GM12801 (cell line): ENCODE data around the gene SSBP3.

ENCODE experiments used
- TF ChIP-seq, protein P1 (sequence below): IDR thresholded peaks from one replicate; pipeline ENCODE4 v1.5.1; 2011; ENCODE audit warnings: control low read depth; ENCODE audit not compliant: insufficient read length; ENCODE audit errors: extremely low read depth

The SSBP3 gene

DNA sequence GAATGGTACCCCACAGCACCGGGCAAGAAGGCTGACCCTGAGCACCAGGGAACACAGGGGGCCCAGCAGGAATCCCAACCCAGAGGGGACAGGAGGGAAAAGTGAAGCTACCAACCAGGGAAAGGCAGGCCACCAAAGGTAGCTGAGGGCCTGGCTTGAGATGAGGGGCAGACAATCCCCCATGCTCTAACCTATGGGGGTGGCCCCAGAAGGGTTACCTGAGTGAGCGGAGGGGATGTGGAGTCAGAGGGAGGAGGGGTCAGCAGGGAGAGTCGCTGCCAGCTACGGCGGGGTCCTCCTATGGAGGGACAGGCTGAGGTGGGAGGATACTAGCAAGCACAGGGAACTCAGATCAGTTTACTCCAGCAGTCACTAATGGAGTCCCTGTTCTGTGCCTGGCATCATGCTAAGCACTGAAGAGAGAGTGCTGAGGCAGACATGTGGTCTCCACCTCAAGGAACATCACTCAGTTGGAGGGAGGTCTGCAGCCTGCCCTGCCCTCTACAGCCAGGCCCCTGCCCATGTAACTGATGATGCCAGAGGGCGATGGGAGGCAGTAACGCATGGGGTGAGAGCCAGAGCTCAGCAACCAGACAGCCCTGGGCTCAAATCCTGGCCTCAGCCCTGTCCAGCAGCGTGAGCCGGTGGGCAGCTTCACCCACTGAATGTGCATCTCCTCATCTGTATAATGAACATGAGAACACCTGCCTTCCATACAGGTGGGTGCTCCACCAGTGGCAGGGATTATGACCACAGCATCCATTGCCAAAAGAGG is 227.7 kb downstream of the SSBP3 start:
- TF ChIP-seq, protein P1, sequence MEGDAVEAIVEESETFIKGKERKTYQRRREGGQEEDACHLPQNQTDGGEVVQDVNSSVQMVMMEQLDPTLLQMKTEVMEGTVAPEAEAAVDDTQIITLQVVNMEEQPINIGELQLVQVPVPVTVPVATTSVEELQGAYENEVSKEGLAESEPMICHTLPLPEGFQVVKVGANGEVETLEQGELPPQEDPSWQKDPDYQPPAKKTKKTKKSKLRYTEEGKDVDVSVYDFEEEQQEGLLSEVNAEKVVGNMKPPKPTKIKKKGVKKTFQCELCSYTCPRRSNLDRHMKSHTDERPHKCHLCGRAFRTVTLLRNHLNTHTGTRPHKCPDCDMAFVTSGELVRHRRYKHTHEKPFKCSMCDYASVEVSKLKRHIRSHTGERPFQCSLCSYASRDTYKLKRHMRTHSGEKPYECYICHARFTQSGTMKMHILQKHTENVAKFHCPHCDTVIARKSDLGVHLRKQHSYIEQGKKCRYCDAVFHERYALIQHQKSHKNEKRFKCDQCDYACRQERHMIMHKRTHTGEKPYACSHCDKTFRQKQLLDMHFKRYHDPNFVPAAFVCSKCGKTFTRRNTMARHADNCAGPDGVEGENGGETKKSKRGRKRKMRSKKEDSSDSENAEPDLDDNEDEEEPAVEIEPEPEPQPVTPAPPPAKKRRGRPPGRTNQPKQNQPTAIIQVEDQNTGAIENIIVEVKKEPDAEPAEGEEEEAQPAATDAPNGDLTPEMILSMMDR: no peak

DNA sequence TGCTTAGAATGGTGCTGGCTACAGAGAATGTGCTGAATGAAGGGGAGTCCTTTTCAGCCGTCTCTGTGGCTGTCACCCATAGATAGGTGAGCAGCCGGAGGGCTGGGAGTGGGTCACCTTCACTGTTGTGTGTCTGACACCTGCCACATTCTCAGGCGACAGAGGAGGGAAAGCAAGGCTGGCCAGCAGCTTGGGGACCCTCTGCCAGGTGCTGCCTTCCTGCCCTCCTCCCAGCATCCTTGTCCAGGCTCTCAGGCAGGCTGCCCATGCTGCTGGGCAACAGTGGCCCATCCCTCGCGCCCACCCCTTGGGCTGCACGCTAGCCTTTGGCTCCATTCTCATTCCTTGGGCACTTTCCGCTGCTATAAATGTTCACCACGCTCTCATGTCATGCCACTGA is 228.5 kb downstream of the SSBP3 start:
- TF ChIP-seq, protein P1: no peak

DNA sequence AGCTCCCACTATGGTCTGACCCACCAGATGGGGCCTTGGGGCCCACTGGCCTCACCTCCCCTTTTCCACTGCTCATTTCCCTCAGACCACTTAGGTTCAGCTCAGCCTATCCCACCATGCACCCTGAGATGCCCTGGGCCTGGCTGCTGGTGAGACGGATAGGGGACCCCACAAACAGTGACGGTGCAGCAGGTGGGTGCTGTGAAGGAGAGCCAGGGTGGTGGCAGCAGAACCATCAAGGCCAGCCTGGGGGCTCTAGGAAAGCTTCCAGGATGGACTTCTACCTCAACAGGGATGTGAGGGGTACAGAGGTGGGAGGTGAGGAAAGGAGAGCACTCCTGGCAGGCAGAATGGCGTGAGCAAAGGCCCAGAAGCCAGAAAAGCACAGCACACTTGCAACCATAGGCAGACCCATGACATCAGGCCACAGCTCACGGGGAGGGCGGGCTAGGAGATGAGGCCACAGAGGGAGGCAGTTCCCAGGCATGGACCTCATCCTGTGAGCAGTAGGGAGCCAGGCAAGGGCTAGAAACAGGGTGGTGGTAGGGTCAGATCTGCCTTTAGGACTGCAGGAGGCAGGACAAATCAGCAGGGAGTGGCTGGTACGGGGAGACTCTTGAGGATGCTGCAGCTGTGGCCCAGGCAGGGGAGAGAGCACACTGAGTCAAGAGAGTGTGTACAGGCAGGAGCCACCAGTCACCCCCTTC is 229.4 kb downstream of the SSBP3 start:
- TF ChIP-seq, protein P1: no peak
